GM18519 (cell line): ENCODE results near the gene BCAR1.
"Not testable (repeated sequence)": the region's sequence is repeated elsewhere in the genome, so short reads cannot be mapped to it uniquely, and the experiment has no call there.

Experiments used
- ATAC-seq: cut with Tn5 transposase; IDR thresholded peaks from one replicate; pipeline ENCODE4 v1.9.1; 2021; ENCODE audit warnings: mild to moderate bottlenecking, moderate library complexity; ENCODE audit not compliant: unreplicated experiment, low FRiP score

The BCAR1 gene

DNA sequence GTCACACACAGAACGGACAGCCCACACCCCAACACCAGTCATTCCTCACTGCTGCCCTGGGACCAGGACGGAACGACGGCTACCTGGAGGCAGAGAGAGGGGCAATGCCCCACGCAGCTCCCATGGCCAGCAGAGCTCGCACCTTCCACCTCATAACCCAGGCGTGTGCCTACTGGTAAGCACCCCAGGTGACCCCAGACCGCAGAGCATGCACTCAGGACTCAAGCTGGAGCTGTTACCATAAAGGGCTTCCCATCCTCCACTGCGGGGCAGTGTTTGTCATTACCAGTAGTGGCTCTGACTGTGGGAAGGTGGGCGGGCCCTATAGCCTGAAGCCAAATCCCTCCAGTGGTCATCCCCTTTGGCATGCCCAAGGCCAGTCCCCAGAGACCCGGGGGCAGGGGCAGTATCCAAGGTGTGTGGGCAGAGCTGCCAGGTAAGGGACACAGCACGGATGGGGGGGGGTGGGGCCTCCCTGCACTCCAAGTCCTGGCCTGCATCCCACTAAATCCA lies 4.7 kb upstream of the BCAR1 start:
- ATAC-seq, result no peak

DNA sequence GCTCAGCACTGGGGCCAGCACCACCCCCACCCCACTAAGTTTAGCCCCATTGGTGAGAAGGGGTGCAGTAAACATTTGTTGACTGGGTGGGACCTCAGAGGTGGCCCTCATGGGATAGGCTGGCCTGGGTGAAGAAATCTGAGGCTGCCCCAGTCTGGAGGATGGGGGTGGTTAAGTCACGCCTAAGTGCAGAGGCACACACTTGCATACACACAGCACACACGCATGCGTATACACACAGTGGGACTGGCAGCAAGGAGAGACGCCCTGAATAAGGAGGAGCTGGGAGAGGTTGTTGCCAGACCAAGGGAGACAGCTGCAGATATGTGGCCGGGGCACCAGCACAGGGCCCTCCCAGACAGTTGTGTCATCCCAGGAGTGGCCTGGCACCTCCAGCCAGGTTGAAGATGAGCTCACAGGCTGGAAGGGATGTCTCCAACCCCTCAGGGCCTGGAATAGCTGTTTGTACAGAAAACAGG lies 3.0 kb upstream of the BCAR1 start:
- ATAC-seq, result no peak

DNA sequence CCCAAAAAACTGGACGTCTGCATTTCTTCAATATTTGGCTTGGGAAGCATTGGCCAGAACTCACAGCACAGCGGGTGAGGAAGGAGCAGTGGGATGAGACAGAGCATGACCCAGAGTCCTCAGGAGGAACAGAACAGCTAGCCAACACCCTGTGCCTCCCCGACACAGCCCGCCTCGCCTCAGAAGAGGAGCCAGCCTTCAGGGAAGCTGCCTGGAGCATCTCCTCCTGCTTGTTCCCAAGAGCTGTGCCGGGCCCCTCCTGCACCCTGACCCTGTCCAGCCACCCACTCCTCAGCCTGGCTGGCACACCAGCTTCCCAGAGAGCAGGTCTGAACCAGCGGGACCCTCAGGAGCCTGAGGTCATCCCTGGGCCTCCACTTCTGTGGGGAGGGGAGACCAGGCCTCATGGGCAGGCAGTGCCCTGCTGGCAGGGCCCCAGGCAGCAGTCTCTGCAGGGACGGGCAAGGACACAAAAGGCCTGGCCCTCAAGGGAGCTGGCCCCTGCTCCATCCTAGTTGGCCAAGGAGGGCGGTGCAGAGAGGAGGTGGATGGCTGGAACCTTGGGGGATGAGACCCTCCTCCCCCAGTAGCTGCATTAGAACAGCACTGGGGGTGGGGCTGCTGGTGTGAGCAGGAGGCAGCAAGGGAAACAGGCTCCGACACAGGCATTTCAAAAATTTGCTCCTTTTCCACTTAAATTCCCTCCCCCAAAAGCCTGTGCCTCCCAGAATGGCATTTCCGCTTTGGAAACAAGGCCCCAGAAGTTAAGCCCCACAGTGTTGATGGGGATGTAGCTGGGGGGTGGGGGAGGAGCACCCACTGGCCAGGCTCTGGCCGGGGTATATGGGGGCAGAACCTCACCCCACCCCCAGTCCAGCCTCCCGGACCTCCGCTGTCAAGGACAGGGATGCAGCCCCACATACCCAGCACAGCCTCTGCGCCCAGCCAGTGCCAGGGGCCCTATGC lies 1.8 kb upstream of the BCAR1 start:
- no peak for ATAC-seq

DNA sequence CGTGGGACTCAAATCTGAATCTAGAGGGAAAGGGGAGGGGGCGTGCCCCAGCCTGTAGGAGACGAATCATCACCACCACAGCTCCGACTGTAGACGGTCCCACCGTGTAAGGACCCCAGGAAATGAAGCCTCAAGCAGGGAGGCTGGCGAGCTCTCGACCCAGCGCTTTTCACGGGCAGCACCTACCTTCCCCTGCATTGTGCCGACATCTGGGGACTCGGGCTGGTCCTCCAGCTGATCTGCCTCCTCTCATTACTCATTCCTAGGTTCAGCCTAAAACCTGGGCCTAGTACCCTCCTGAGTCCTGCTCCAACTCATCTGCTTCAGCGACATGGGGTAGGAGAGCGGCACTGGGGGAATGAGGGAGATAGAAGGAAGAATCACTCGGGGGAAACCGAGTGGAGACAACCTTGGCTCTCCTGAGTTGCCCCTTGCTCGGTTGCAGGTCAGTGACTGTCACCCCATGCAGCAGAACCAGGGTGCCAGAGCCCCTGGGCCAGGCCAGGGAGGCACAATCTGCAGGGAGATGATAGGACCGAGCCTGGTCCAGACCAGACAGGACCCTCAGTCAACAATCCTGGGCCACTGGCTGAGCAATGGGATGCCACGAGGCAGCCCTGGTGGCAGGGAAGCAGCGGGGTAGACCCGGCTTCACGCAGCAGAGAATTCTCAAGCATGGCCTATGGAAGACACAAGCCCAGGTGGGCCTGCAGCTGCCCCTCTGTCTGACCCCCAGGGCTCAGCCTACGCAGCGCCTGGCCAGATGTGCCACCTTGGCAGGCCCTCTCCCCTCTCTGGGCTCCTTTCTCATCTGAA lies 833 bp upstream of the BCAR1 start:
- no peak for ATAC-seq

DNA sequence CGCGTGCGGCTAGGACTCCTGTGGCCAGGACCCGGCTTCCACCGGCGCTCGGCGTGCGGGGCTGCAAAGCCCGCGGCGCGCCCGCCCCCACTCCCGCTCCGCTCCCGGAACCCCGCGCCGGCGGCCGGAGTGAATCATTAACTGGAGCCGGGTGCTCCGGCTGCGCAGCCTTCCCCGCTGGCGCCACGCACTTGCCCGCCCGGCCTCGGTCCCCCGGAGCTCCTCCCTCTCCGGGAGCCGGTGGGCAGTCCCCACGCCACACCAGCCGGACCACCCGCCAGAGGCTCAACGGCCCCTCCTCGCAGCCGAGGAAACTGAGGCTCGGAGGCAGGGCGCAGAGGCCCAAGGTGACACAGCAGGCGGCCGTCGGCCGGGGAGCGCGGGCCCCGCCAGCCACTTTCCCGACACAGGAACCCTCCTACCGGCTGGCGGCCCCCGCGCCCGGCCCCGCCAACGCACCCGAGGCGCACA lies 580 bp downstream of the BCAR1 start:
- ATAC-seq, result peak; percentile 11

DNA sequence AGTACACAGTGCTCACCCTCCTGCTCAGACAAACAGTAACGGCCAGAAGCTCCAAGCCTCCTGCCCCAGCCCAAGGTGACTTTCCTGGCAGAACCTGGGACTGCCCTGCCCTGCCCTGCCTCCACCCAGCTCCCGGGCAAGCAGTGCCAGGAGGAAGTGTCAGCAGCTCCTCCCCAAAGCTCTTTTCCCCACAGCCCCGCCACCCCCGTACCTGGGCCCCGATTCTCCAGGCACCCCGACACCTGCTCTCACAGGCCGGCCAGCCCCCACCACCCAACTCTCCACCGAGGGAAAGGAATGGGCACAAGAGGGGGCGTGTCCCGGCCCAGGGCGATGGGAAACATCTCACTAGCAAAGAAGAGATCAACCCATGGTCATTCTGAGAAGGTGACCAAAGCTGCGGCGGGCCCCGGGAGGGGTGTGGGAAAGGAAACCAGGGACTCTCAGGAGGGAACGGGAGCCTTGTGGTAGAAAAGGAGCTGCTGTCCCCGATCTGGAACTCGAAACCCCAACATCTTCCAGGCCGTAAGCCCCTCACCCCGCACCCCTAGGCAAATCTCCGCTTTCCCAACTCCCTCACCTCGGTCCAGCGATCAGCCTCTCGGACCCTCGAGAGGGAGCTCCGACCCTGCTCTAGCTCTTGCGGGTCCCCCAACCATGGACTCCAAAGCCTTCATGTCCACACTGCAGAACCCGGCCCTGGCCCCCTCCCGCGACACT lies 1.2 kb downstream of the BCAR1 start:
- ATAC-seq, result no peak

DNA sequence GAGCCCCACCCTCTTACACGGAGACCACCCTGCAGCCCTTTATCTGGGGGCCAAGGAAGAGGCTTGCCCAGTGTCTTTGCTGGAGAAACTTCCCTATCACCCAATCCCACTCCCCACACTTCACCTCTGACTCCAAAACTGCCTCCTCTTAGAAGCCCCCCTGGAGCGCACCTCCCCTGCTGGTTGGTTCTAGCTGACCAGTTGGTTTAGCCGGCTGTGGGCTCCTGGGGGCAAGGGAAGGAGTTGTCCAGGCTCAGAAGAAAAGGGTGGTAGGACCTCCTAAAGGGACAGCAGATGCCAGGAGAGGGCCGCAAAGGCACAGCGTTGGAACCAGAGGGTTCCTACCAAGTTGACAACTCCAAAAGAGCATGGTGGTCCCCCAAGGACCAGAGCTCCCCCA lies 2.0 kb downstream of the BCAR1 start:
- no peak for ATAC-seq

DNA sequence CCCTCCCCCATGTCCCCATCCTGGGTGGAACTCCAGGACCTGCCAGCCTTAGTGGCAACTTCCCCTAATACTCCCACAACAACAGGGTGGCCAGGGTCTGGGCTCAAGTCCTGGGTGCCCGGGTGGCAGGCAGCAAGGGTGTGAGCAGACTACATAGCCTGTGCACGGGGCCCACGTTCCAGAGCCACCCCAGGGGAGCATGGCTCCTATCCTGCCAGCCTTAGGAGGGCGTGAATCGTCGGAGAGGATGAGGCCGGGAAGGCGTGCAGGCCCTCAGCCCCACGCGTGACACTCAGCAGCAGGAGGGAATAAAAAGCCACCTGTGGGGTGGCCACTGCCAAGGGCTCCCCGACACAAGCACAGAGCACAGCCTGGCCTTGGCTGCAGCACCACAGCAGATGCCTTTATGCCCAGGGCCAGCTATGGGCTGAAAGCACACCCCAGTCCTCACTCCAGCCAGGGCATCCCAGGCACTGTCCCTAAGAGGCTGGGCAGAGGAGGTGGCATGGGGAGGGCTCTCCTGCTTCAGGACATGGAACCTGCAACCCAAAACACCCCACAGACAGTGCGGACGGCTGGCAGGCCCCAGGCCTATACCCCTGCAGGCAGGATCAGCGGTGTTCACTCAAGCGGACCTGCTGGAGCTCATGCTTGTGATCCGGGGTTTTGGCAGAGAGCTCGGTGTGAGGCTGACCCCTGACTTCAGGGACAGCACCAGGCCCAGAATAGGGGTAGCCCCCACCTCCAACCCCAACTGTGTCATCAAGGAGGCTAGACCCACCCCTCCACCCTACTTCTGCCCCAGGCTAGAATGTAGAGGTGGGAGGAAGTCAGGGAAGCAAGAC lies 2.7 kb downstream of the BCAR1 start:
- no peak for ATAC-seq

DNA sequence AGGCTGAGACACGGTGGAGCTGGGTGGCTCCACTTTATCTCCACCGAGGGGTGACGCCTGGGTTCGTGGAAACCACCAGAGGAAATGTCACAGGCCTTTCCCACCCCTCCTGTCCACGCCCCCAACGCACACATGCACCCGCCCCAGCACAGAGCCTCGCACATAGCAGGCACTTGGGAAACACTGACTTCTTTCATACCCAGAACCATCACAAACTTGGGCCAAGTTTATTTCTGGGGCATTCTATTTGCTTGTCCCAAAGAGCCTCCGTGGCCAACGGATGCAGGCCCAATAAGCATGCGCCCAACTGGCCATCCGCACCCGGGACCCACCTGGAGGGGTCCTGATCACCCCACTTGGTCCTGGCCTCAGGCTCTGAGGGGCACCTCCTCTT lies 3.3 kb downstream of the BCAR1 start:
- no peak for ATAC-seq

DNA sequence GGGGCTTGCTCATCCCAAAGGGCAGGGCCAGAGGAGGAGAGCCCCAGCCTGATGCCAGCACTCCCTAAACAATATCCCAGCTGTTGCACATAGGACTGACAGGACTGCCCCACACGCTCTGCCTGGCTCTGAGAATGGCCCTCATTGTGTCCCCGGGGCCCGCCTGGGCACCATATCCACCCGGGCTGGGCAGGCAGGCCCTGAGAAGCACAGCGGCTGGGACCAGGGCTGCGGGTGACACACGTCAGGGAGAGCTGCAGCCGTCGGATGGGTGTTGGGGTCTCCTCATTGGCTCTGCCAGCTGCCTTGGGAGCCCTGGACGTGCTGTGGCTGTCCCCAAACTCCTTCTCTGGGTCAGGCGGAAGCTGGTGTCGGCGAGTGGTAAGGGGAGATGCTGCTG lies 4.2 kb downstream of the BCAR1 start:
- ATAC-seq, result no peak

DNA sequence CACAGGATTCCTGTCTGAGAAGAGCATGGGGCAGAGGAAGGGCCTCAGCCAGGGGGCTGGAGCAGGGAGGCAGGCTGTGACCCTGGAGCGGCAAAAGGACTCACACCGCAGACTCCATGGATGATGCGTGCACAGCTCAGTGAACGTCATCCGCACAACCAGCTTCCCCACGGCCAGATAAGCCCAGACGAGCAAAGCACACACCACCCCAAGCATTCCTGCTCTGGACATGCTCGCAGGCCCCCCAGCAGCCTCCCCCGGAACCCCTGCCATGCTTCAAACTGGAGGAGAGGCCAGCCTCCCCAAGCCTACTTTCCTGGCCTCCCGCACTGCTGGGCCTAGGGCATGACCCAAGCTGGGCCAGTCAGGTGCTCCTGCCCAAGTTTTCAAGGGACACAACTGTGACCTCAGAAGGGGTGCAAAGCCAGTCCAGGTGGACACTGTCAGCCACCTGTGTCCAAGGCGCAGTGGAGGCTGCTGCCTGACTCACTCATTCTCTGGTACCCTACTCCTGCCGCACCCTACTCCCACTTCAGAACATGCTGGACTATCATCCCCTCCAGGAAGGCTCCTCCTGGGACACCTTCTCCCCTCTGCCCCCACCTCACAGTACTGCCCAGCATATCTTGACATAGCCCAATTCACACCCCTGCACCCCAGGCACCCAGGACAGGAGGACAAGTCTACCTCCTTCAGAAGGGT lies 4.8 kb downstream of the BCAR1 start:
- ATAC-seq, result no peak

DNA sequence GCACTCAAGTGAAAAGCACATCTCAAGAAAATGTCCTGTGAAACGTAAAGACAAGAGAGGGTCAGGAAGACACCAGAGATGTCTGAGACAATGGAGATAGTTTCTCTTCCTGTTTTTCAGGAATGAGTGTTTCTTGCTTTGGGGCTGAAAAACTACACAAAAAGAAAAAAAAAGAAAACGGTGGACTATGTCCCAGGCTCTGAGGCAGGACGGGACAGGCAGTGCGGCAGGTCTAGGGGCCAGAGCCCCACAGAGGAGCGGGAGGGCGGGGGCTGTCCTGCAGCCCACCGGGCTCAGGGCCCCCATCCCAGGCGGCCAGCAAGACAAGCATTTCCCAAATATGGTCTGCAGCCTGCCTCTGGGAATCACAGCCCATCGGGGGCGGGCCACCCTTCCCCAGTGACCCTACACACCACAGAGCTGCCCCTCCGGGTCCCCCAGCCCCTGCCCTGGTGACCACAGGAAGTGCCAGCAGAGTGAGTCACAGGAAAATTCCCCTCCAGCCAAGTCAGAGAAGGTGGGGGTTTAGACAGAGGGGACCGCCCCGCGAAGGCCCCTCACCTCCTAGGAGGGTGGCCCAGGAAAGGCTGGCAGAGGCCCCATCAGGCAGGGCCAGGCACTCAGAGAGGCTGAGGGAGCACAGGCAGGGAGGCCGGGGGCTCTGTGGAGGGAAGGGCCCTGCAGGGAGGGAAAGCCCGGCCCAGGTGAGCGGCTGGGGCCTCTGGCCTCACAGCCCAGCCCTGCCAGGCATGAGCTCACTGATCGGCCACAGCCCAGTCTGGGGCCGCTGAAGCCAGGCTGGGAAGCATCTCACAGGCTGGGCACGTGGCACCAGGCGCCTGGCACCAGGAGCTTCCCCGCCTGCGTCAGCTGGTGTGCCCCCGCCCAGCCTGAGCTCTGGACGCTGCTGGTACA lies 6.3 kb downstream of the BCAR1 start:
- ATAC-seq, result no peak

DNA sequence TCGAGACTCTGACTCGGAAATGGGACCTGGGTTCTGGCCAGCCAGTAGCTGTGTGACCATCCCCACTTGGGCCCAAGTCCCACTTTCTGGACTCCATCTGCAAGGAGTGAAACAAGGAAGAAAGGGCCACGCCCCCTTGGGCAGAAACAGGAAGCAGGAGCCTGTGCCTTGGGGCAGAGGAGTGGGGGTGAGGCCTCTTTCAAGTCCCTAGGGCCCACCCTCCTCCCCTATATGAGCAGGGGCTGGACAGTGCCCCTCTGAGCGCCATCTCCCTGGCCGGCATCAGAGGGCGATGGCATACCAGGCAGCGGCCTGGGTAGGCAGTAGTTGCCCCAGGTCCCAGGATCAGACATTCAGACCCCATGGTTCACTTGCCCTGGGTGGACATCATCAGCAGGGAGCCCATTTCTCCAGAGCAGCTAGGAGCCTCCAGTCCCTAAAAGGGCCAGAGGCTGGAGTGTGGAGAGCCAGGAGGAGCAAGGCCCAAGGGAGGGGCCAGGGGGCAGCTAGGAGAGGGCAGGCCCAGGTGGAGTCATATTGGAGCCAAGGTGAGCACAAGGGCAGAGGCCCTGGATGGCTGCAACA lies 7.1 kb downstream of the BCAR1 start:
- no peak for ATAC-seq

DNA sequence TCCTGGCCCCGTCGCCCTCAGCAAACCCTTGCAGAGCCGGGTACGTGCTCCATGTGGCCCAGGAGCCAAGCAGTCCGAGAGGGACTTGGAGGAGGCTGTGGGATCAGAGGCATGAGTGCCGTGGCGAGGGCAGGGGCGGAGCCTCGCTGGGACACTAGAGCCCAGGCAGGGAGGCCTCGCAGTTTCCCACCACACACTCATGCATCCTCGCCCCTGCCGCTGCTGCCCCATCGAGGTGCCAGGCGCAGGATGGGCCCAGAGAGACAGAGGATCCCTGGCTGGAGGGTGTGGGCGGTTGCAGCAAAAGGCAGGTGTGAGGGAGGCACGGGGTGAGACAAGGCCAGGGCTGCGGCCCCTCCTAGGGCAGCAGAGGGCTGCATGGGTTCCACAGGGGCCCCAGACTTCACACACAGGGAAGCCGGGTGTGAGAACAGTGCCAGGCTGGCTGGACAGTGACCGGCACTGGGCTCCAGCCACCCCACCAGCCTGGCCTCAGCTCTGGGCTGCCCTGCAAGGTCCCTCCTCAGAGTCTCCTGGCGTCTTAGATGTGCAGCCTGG lies 7.7 kb downstream of the BCAR1 start:
- no peak for ATAC-seq

DNA sequence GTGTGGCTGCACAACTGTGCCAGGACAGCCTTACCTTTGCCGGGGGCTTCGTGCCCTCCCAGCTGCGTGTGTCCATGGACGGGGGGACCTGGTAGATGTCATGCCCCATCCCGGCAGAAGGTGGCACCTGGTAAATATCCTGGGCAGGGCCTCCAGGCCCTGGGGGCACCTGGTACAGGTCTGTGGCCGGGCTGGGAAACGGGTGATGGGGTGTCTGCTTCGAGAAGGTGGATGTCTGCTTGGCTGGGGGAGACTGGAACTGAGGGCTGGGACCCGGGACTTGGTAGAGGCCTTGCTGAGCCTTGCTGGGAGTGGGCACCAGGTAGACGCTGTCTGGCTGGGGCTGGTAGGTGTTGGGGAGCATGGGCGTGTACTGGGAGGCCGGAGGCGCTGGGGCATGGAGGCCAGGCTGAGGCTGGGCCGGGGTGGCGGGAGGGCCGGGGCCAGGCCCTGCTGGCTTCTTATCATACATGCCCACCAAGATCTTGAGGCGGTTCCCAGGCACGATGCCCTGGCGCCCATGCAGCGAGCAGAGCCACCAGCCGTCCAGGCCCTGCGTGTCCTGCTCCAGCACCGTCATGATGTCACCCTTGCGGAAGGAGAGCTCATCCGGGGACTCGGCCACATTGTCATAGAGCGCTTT lies 8.9 kb downstream of the BCAR1 start:
- not testable (repeated sequence) for ATAC-seq

DNA sequence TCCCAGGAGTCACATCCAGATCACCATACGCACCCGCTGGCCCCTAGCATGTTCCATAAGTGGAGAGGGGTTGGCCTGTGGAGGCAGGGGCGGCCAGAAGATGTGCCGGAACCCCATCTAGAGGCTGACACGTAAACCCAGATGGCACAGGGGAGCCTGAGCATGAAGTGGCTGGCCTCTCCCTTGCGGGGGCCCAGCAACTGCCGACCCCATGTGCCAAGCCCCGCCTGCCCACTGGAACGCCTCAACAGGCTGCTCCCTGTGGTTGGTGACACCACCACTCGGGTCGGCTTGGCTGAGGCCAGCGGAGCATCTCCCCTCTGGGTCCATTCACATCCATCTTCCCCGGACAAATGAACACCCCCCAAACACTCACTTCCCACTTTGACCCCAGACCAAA lies 9.5 kb downstream of the BCAR1 start:
- no peak for ATAC-seq

DNA sequence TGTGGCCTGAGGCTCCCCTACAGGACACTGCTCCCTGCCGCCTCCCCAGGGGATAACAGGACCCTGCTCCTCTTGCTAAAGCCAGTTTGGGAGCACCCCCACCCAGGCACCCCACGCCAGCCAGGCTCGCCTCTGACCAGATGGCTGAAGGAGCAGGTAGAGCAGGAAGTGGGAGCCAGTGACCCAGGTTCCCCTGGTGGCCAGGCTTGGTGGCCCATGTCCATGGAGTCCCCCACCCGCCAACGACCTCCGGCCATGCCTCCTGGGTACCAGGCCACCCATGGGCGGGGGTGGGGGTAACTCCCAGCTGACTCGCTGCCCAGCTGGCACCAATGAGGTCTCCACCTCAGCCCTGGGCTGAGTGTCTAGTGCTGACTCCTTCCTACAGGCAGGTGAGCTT lies 10.0 kb downstream of the BCAR1 start:
- no peak for ATAC-seq
